22Rv1 (cell line): Measurements from ENCODE around the gene PRAC1.

Experiments used
- H3K27ac ChIP-seq: fragments of 450-650 bp; 2 replicates; pipeline ENCODE4 v1.5.1; 2017
- ZFX ChIP-seq: fragments of 450-650 bp; IDR thresholded peaks from 2 replicates; pipeline ENCODE4 v1.6.1; 2017; ENCODE audit warnings: antibody characterized with exemption, borderline replicate concordance
- TF ChIP-seq, protein P1 (sequence below): fragments of 450-650 bp; IDR thresholded peaks from 2 replicates; pipeline ENCODE4 v1.5.1; 2017; ENCODE audit warnings: mild to moderate bottlenecking

PRAC1 gene

DNA sequence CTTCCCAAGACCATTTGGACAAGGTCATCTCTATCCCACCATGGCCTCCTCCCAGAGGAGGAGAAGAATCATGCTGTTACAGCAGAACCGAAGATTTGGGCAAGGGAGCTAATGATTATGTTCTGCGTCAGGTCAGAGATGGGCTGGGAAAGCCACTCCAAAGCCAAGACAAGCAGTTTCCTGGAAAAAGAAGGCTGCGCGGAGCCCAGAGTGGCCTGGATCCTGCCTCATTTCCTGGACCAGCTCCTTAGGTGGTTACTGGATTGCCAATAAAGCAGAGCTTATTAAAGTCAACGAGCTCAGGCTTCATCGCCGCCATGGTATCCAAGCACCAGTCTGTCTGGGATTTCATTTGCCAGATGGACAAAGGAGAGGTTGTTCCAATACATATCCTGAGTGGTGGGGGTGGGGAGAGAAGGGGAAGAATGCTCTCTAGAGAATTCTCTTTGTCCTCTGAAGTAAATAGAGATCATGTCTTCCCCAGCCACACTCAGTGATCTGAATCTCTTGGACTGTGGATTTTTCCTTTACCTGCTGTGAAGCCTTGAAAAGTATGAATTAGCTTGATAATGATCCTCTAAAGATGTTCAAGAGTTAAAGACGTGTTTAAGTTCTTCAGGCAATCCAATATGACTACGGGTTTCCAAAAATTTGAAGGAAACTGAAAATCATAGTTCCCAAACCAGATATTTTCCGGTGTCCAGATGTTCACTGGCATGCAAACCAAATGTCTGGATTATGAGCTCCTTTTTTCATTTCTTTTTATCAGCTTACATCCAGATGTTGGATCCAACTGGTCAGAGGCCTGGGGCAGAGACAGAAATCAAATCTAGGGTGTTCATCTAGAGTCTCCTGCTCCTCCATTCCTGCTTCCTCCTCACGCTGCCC lies 17.7 kb downstream of the PRAC1 start:
- no peak overlapping the region for H3K27ac ChIP-seq
- TF ChIP-seq, protein P1, sequence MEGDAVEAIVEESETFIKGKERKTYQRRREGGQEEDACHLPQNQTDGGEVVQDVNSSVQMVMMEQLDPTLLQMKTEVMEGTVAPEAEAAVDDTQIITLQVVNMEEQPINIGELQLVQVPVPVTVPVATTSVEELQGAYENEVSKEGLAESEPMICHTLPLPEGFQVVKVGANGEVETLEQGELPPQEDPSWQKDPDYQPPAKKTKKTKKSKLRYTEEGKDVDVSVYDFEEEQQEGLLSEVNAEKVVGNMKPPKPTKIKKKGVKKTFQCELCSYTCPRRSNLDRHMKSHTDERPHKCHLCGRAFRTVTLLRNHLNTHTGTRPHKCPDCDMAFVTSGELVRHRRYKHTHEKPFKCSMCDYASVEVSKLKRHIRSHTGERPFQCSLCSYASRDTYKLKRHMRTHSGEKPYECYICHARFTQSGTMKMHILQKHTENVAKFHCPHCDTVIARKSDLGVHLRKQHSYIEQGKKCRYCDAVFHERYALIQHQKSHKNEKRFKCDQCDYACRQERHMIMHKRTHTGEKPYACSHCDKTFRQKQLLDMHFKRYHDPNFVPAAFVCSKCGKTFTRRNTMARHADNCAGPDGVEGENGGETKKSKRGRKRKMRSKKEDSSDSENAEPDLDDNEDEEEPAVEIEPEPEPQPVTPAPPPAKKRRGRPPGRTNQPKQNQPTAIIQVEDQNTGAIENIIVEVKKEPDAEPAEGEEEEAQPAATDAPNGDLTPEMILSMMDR = no peak
- TF ChIP-seq ZFX = no peak

DNA sequence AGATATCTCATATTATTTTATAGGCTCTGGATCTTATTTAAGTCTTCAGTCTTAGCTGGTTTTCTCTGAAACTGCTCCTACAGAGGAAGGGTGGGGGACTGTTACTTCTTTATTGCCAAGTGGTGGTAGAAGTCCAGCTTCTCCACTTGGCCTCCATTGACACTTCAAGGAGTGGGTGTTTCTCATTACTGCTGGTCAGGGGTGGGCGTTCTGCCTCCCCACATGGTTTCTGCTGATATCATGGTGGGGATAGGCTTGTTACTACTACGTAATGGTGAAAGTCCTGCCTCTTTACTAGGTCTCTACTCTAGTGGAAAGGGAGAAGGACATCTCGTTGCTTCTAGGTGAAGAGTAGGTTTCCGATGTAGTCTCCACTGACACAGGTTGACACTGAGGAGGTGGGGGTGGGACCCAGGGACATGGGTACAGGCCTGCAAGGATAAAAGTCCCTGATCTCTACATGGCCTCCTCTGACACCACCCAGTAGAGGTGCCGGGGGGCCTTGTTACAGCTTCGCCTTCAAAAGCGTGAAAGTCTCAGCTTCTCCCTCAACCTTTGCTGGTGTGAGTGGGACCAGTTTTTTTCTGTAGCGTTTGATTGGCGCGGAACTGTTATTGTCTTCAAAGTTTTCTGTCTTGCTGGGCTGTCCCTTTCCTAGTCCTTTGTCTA lies 20.3 kb downstream of the PRAC1 start:
- H3K27ac ChIP-seq = no peak overlapping the region
- no peak for TF ChIP-seq ZFX
- TF ChIP-seq, protein P1 = no peak

DNA sequence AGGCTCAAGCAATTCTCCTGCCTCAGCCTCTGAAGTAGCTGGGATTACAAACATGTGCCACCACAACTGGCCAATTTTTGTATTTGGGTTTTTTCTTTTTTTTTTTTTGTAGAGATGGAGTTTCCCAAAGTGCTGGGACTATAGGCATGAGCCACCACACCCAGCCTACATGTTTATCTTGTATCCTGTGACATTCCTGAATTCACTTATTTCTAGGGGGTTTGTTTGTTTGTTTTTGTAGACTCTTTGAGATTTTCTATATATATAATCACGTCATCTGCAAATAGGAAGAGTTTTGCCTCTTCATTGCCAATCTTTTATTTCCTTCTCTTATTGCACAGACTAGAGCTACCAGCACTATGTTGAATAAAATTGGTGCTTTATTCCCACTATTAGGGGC lies 29.1 kb downstream of the PRAC1 start:
- no peak overlapping the region for H3K27ac ChIP-seq
- TF ChIP-seq ZFX = no peak
- TF ChIP-seq, protein P1 = no peak

DNA sequence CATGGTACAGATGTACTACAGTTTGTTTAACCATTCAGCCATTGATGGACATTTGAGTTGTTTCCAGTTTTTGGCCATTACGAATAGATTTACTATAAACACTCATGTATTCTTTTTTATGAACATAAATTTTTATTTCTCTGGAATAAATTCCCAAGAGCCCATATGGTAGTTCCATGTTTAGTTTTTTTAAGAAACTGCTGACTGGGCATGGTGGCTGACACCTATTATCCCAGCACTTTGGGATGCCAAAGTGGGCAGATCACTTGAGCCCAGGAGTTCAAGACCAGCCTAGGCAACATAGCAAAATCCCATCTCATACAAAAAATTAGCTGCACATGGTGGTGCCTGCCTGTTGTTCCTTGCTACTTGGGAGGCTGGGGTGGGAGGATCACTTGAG lies 30.3 kb downstream of the PRAC1 start:
- H3K27ac ChIP-seq = no peak overlapping the region
- no peak for TF ChIP-seq ZFX

DNA sequence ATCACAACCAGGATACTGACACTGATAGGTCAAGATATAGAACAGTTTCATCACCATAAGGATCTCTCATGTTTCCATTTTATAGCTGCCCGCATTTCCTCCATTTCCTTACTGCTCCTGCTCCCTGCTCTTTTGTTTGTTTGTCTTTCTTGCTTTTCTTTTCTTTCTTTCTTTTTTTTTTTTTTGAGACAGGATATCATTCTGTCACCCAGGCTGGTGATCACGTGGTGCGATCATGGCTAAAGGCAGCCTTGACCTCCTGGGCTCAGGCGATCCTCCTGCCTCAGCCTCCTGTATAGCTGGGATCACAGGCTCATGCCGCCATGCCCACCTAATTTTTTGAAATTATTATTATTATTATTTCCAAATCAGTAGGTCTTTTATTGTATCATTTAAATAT lies 31.7 kb downstream of the PRAC1 start:
- TF ChIP-seq, protein P1 = no peak
- TF ChIP-seq ZFX = no peak
- no peak overlapping the region for H3K27ac ChIP-seq

DNA sequence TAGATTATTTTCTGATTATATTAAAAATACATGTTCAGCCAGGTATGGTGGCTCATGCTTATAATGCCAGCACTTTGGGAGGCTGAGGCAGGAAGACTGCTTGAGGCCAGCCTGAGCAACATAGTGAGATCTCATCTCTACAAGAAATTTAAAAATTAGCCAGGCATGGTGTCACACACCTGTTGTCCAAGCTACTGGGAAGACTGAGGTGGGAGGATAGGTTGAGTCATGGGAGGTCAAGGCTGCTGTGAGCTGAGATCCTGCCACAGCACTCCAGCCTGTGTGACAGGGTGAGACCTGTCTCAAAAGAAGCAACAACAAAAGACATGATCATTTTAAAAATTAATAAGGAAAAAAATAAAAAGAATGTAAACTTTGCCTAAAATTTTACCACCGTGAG lies 40.7 kb downstream of the PRAC1 start:
- TF ChIP-seq ZFX = no peak
- TF ChIP-seq, protein P1 = no peak

DNA sequence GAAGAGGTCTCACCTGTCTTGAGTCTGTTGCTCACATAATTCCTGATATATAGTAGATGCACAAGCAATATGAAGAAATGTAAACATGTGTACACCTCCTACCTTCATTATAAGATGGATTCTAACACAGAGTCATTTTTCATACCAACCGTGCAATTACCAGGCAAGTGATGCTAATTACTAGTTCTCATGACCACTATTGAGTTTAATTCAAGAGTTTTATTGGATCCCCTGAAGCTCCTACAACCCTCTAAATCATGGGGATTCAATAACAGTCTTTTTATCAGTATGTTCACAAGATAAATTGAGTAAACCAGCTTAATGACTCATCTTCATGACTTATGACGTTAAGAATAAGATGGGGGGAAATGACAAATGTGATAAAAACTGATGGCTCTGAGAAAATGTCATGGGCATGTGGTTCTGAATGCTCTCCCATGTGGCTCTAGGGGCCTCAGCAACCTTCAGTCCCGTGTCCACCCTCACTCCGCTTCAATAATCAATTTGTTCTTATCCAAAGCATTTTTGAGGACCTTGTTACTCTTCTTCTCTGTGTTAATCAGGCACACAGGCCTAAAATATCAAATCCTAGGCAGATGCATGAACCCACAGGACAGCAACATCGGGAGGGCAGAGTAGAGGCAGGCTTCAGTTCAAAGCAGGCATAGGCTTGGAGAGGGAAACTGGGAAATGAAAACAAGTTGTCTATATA lies 42.8 kb downstream of the PRAC1 start:
- no peak overlapping the region for H3K27ac ChIP-seq
- no peak for TF ChIP-seq ZFX
- TF ChIP-seq, protein P1 = no peak

More for the DNA sequence above, 40.7 kb downstream of the PRAC1 start:
- no peak overlapping the region for H3K27ac ChIP-seq
